Retinal pigment epithelial cell (primary cell): ENCODE measurements around the gene LAMC2.

ENCODE experiments used
- DNase-seq: peaks from one replicate; pipeline ENCODE4 v3.0.0-alpha.2; 2010; ENCODE audit warnings: low read depth
- H3K4me3 ChIP-seq: 2 replicates; pipeline ENCODE4 v1.5.1; 2011; ENCODE audit warnings: mild to moderate bottlenecking, low read length, control low read depth, moderate library complexity
- TF ChIP-seq, protein P1 (sequence below): conservative IDR thresholded peaks from 2 replicates; pipeline ENCODE4 v1.5.1; 2011; ENCODE audit warnings: low read depth, low read length, control low read depth, inconsistent platforms

The LAMC2 gene

DNA sequence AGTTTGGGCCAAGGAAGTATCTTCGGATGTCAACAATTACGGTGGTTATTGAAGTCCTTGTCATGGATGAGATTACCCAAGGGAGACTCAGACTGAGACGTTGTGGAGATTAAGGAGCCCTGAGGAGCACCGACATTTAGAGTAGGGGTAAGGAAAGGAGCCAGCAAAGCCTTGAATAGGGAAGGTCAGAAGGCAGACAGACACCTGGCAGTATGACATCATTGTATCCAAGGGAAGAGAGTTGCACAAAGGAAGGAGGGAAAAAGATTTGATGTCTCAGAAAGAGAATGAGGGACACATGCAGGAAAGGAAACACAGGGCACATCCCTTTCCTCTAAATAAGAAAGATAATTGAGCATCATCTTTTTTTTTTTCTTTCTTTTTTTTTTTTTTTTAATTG is 11.7 kb downstream of the LAMC2 start:
- TF ChIP-seq, protein P1, sequence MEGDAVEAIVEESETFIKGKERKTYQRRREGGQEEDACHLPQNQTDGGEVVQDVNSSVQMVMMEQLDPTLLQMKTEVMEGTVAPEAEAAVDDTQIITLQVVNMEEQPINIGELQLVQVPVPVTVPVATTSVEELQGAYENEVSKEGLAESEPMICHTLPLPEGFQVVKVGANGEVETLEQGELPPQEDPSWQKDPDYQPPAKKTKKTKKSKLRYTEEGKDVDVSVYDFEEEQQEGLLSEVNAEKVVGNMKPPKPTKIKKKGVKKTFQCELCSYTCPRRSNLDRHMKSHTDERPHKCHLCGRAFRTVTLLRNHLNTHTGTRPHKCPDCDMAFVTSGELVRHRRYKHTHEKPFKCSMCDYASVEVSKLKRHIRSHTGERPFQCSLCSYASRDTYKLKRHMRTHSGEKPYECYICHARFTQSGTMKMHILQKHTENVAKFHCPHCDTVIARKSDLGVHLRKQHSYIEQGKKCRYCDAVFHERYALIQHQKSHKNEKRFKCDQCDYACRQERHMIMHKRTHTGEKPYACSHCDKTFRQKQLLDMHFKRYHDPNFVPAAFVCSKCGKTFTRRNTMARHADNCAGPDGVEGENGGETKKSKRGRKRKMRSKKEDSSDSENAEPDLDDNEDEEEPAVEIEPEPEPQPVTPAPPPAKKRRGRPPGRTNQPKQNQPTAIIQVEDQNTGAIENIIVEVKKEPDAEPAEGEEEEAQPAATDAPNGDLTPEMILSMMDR = no peak
- no peak for DNase-seq
- H3K4me3 ChIP-seq = no peak overlapping the region

DNA sequence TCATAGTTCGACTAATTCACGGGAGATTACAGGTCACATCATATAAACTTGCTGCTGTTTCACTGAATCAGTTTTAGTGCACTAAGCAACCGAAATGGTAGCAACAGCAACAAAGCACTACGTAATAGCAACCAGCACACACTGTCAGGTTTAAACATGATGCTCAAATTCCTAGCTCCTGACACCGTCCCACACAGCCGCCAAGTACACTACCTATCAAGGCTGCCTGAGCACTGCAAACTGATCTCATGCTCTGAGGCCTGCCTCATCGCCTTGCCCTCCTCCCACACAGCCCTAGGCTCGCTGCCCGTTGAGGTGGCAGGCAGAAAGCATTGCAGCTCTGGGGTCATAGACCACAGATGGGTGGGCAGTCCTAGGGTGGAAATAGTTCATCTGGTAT is 12.4 kb downstream of the LAMC2 start:
- DNase-seq = peak; percentile 85
- H3K4me3 ChIP-seq = no peak overlapping the region
- TF ChIP-seq, protein P1 = no peak

DNA sequence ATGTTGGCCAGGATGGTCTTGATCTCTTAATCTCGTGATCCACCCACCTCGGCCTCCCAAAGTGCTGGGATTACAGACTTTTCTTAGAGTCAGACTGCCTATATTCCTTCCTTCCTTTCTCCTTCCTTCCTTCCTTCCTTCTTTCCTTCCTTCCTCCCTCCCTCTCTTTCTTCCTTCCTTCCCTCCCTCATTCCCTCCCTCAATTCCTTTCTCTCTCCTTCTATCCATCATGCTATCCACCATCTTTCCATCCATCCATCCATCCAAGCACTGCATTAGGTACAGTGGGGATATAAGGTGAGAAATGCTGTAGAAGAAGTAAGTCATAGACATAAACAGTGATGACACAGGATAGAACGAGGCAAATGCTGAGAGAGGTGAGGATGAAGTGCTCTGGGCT is 13.2 kb downstream of the LAMC2 start:
- no peak for DNase-seq
- TF ChIP-seq, protein P1 = no peak
- no peak overlapping the region for H3K4me3 ChIP-seq

DNA sequence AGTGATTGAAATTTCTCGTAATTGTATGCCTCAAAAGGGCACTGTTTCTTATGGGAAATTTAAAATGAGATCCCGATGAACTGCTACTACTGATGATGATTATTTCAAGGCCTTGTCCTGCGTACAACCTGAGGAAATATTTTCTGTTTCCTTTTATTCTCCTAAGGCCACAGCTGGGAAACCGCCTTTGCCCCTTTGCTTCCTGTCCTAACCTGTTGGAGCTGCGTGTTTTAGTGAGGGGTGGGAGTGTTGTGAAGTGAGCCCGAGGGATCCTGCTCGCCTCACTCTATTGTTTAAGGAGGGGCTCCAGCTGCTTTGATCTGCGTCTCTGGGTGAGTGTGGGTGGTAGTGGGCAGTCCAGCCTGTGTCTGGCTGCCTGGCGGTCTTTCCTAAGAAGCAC is 14.4 kb downstream of the LAMC2 start:
- TF ChIP-seq, protein P1 = no peak
- no peak overlapping the region for H3K4me3 ChIP-seq
- no peak for DNase-seq

DNA sequence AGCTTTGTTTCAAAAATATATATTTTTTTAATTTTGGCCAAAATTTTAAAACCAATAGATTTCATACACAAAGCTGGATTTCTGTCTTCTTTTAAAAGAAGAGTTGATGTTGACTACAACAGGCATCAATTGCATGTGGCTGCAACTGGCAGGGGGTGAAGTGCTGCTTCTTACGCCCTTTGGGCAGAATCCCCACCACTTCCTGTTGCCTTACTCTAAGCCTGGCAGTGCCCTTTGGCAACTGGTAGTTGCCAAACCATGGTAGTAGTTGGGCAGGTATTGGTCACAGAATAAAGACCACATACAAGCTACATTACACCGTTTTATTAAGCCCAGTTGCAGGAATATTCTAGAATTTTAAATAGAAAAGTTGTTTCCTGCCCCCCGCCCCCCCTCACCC is 17.0 kb downstream of the LAMC2 start:
- no peak for DNase-seq
- TF ChIP-seq, protein P1 = no peak

DNA sequence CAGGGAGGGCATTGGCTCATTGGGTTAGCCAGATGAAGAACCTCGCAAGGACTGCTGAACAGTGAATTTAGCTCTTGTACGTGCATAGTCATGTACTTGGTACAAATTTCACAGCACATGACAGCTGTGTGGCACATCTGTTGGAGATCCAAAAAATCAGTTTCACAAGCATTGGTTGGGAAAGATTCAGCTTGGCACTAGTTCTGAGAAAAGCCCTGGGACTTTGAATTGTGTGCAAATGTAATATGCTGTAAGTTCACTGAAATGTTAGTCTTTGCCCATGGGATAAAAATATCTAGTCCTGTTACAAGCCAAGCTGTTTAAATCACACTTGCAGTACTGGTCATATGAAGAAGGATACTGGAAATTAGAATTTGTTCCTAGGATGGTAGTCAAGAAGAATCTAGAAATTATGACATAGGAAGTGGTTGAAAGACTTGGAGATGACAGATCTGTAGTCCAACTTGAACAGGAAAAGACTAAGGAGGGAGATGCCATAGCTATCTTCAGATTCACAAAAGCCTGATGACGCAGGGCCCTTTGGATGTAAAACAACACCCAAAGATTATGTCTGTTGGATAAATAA is 19.2 kb downstream of the LAMC2 start:
- TF ChIP-seq, protein P1 = no peak
- H3K4me3 ChIP-seq = no peak overlapping the region
- DNase-seq = no peak

More for the DNA sequence above, 17.0 kb downstream of the LAMC2 start:
- no peak overlapping the region for H3K4me3 ChIP-seq

DNA sequence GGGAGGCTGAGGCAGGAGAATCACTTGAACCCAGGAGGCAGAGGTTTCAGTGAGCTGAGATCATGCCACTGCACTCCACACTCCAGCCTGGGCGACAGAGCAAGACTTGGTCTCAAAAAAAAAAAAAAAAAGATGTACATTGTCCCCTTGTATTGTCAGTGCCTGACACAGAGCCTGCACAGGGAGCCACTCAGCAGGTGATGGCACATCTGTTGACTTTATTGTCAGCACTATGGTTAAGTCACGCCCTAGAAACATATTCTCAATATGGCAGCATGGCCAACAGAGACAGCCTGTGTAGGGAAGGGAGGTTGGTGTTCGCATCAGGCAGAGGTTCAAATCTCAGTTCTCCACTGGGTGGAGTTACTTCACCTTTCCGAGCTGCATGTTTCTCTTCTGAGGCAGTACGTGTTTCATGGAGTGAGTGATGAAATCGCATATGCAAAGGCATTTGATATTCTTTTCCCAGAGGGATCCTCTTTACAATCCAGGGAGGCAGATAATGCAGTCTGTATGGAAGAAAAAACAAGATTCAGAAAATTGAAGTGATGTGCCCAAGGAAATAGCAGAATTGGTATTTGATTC is 20.6 kb downstream of the LAMC2 start:
- no peak for DNase-seq
- TF ChIP-seq, protein P1 = no peak
- no peak overlapping the region for H3K4me3 ChIP-seq
